HepG2 (cell line): ENCODE measurements around the gene METTL4. TPM values are rescaled to one million over a fixed set of nuclear protein-coding genes. Genes with fewer than 3 reads are reported as not detected.

ENCODE experiments used
- ATAC-seq: fragments of 200-7000 bp; cut with Tn5 transposase; 3 replicates; pipeline ENCODE4 v1.9.1; 2020; ENCODE audit warnings: mild to moderate bottlenecking, moderate library complexity
- BruUV-seq: library from RNA; stranded (reverse); fragments of 400-500 nt; replicated peaks from 2 replicates; lab custom pipeline; 2021; lab: Mats Ljungman, UMichigan
- CTCF ChIA-PET: fragments of 300-600 bp; formaldehyde crosslinking; extraction: SDS; loops from one replicate; lab custom pipeline; 2021; ENCODE audit warnings: low total read pairs, inconsistent platforms, low intra/inter-chr PET ratio; lab: Yijun Ruan, JAX
- POLR2A ChIA-PET: fragments of 350-600 bp; sonication (Branson Sonifier 250); formaldehyde crosslinking; loops from one replicate; lab custom pipeline; 2020; ENCODE audit warnings: antibody characterized with exemption, inconsistent platforms; lab: Yijun Ruan, JAX
- DNase-seq: peaks from one replicate; pipeline ENCODE4 v3.0.0-alpha.2; 2015; ENCODE audit warnings: low spot score
- FAIRE-seq: peaks from 3 replicates; lab custom pipeline; 2011; peaks lifted over from hg19 to GRCh38; lab: Jason Lieb, UNC
- H2AFZ ChIP-seq: one replicate; pipeline ENCODE4 v1.6.1; 2011; ENCODE audit warnings: low read length, inconsistent platforms
- H3K27ac ChIP-seq: fragments of 300-600 bp; 3 replicates; pipeline ENCODE4 v1.8.0; 2011; ENCODE audit warnings: mixed run types, mild to moderate bottlenecking, mixed read lengths, low read length, inconsistent platforms; ENCODE audit not compliant: insufficient read depth; ENCODE audit errors: extremely low read length
- H3K27me3 ChIP-seq, 2 experiments: fragments of 200-600 bp in 1 of 2; 2 replicates in 1 of 2; 3 replicates in 1 of 2; pipeline versions ENCODE4 v1.6.0 to v1.8.0; 2011; ENCODE audit warnings: low read length in 2 of 2, mild to moderate bottlenecking in 2 of 2, moderate library complexity in 2 of 2, inconsistent platforms in 1 of 2; ENCODE audit not compliant: insufficient read depth in 2 of 2, control insufficient read depth in 1 of 2
- H3K36me3 ChIP-seq, 2 experiments: fragments of 200-600 bp in 1 of 2; replicated peaks in 1 of 2; 2 replicates in 1 of 2; 3 replicates in 1 of 2; pipeline versions ENCODE4 v1.5.1 to v1.8.0; 2011; ENCODE audit warnings: low read length in 2 of 2, inconsistent platforms in 1 of 2; ENCODE audit not compliant: insufficient read depth in 2 of 2, control insufficient read depth in 1 of 2
- H3K4me1 ChIP-seq: 2 replicates; pipeline ENCODE4 v1.5.1; 2012; ENCODE audit warnings: low read length, inconsistent platforms; ENCODE audit not compliant: insufficient read depth
- H3K4me2 ChIP-seq: 2 replicates; pipeline ENCODE4 v1.6.0; 2011; ENCODE audit warnings: low read depth, low read length, inconsistent platforms
- H3K4me3 ChIP-seq, 3 experiments: fragments of 200-600 bp in 1 of 3; sonication (generic), shearing (Covaris generic) in 1 of 3; replicated peaks in 1 of 3; 2 replicates each; pipeline ENCODE4 v1.5.1; 2011 to 2016; ENCODE audit warnings: low read length in 3 of 3, inconsistent platforms in 2 of 3, low read depth in 2 of 3, mild to moderate bottlenecking in 2 of 3, control low read depth in 1 of 3, mixed read lengths in 1 of 3; ENCODE audit not compliant: insufficient read depth in 1 of 3
- H3K79me2 ChIP-seq: one replicate; pipeline ENCODE4 v1.6.1; 2011; ENCODE audit warnings: low read length, inconsistent platforms; ENCODE audit not compliant: insufficient read depth
- H3K9ac ChIP-seq: 2 replicates; pipeline ENCODE4 v1.6.0; 2011; ENCODE audit warnings: mild to moderate bottlenecking, low read depth, low read length, inconsistent platforms; ENCODE audit not compliant: insufficient read depth
- H3K9me3 ChIP-seq: 2 replicates; pipeline ENCODE4 v1.5.1; 2012; ENCODE audit warnings: mild to moderate bottlenecking, low read length
- H4K20me1 ChIP-seq: 2 replicates; pipeline ENCODE4 v1.6.0; 2011; ENCODE audit warnings: inconsistent platforms, mild to moderate bottlenecking, low read length, moderate library complexity; ENCODE audit not compliant: insufficient read depth
- CREB1 ChIP-seq, 2 experiments: fragments of 450-650 bp in 1 of 2; IDR thresholded peaks; 2 replicates each; pipeline ENCODE4 v1.6.1; 2016 to 2017; ENCODE audit warnings: control low read depth in 1 of 2, mild to moderate bottlenecking in 1 of 2, missing compliant biosample characterization in 1 of 2, missing genetic modification characterization in 1 of 2
- DPF2 ChIP-seq: sonication (generic); formaldehyde crosslinking; IDR thresholded peaks from 2 replicates; pipeline ENCODE4 v1.4.0; 2020; ENCODE audit warnings: mild to moderate bottlenecking, low read depth, missing genetic modification reagents, borderline replicate concordance
- NFATC3 ChIP-seq: sonication (generic); formaldehyde crosslinking; IDR thresholded peaks from 2 replicates; pipeline ENCODE4 v1.5.1; 2020; ENCODE audit warnings: mild to moderate bottlenecking, missing genetic modification reagents
- NFKB2 ChIP-seq: sonication (generic); formaldehyde crosslinking; IDR thresholded peaks from 2 replicates; pipeline ENCODE4 v1.4.0; 2020; ENCODE audit warnings: missing genetic modification reagents, borderline replicate concordance
- NR2C2 ChIP-seq: sonication (generic); formaldehyde crosslinking; IDR thresholded peaks from 2 replicates; pipeline ENCODE4 v1.4.0; 2020; ENCODE audit warnings: missing genetic modification reagents, mild to moderate bottlenecking, moderate library complexity, borderline replicate concordance
- NR2F1 ChIP-seq, 2 experiments: fragments of 450-650 bp in 1 of 2; formaldehyde crosslinking in 1 of 2; IDR thresholded peaks; 2 replicates each; pipeline versions ENCODE4 v1.5.0 to v1.6.1; 2016 to 2020; ENCODE audit warnings: mild to moderate bottlenecking in 1 of 2, missing compliant biosample characterization in 1 of 2, missing genetic modification reagents in 1 of 2, moderate library complexity in 1 of 2
- POGZ ChIP-seq: sonication (generic); formaldehyde crosslinking; IDR thresholded peaks from 2 replicates; pipeline ENCODE4 v1.4.0; 2020; ENCODE audit warnings: mild to moderate bottlenecking, missing genetic modification reagents
- RXRA ChIP-seq: sonication (generic); formaldehyde crosslinking; IDR thresholded peaks from 2 replicates; pipeline ENCODE4 v1.5.1; 2020; ENCODE audit warnings: missing genetic modification reagents
- TBX2 ChIP-seq: sonication (generic); formaldehyde crosslinking; IDR thresholded peaks from 2 replicates; pipeline ENCODE4 v1.5.0; 2020; ENCODE audit warnings: missing genetic modification reagents, mild to moderate bottlenecking, borderline replicate concordance
- ZFP1 ChIP-seq: IDR thresholded peaks from 2 replicates; pipeline ENCODE4 v1.6.1; 2016
- ZNF3 ChIP-seq: IDR thresholded peaks from 2 replicates; pipeline ENCODE4 v1.7.0; 2017; ENCODE audit warnings: inconsistent platforms
- ZNF382 ChIP-seq: sonication (generic); formaldehyde crosslinking; IDR thresholded peaks from 2 replicates; pipeline ENCODE4 v1.5.0; 2020; ENCODE audit warnings: missing genetic modification reagents, mild to moderate bottlenecking, borderline replicate concordance
- ZNF44 ChIP-seq: sonication (generic); formaldehyde crosslinking; IDR thresholded peaks from 2 replicates; pipeline ENCODE4 v1.5.1; 2020; ENCODE audit warnings: mild to moderate bottlenecking, missing genetic modification reagents
- ZNF557 ChIP-seq: sonication (generic); formaldehyde crosslinking; IDR thresholded peaks from 2 replicates; pipeline ENCODE4 v1.4.0; 2020; ENCODE audit warnings: missing genetic modification reagents
- ZNF570 ChIP-seq: sonication (generic); formaldehyde crosslinking; IDR thresholded peaks from 2 replicates; pipeline ENCODE4 v1.4.0; 2020; ENCODE audit warnings: mild to moderate bottlenecking, missing genetic modification reagents, borderline replicate concordance
- ZNF644 ChIP-seq: IDR thresholded peaks from 2 replicates; pipeline ENCODE4 v1.6.1; 2016; ENCODE audit warnings: low read depth
- WGBS: methylation state at CpG from one replicate; pipeline ENCODE4 v1.1.6; 2017; ENCODE audit warnings: low lambda C conversion rate; 5-methylcytosine and 5-hydroxymethylcytosine counted together
- in situ Hi-C: cut with HindIII; loops from 2 replicates; pipeline ENCODE4 v1.10.0; 2017; ENCODE audit warnings: low pct_unique_long_range_greater_than_20kb; ENCODE audit not compliant: extremely low pct_ligation_motif_present
- intact Hi-C: fragments of 100-400 bp; cut with micrococcal nuclease; formaldehyde crosslinking; loops from one replicate; pipeline ENCODE4 v1.10.0; 2022; ENCODE audit not compliant: unreplicated experiment
- polyA plus RNA-seq, 8 experiments: library from polyadenylated mRNA; depleted of rRNA in 3 of 8; stranded (reverse) in 7 of 8; unstranded in 1 of 8; fragments of >200 nt; fragmentation: Illumina TruSeq in 4 of 8; extraction: Trizol in 4 of 8; gene quantifications; 2 replicates each; pipeline versions ENCODE4 v1.2.1 to v1.2.3, GENCODE V29; 2011 to 2016; ENCODE audit warnings: low read depth in 4 of 8, missing spikeins in 1 of 8, mixed read lengths in 1 of 8; ENCODE audit not compliant: insufficient read depth in 1 of 8
- total RNA-seq, 5 experiments: library from RNA; depleted of rRNA; stranded (reverse); fragments of >200 nt; fragmentation: Illumina TruSeq; extraction: Trizol; gene quantifications; 2 replicates each; pipeline ENCODE4 v1.2.3, GENCODE V29; 2016; ENCODE audit warnings: low read depth in 1 of 5
- TF ChIP-seq, protein P1 (sequence below): sonication (generic); formaldehyde crosslinking; IDR thresholded peaks from 2 replicates; pipeline ENCODE4 v1.5.1; 2020; ENCODE audit warnings: missing genetic modification reagents, mild to moderate bottlenecking, borderline replicate concordance

Gene METTL4
- total and polyA plus RNA-seq, 2 of the 13 experiments (the other 11 are each of a cell fraction or from before 2014, with no cell fraction given) = 6.8 to 8.1 TPM

DNA sequence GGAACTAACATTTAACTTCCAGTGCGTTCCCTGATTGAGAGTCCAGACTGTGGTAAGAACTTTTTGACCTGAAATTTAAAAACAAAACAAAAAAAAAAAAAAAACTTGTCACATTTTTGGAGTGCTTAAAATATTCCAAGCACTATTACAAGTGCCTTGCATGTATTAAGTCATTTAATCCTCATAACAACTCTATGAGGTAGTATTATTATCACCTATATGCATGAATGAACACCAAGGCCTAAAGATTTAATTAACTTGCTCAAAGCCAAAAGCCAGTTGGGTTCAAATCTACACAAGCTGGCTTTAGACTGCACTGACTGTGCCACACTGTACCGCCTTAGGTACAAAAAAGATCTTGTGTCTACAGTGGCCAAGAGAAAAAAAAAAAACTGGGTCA lies 35.2 kb downstream of the METTL4 start:
- TF ChIP-seq ZFP1 (CRISPR knock-in tag) = no peak
- TF ChIP-seq NFKB2 (CRISPR knock-in tag) = no peak
- no peak for TF ChIP-seq DPF2 (CRISPR knock-in tag)
- no peak for TF ChIP-seq ZNF382 (CRISPR knock-in tag)
- no peak for TF ChIP-seq NR2C2
- TF ChIP-seq ZNF3 (CRISPR knock-in tag) = no peak
- no peak for TF ChIP-seq TBX2
- no peak for TF ChIP-seq ZNF44 (CRISPR knock-in tag)
- TF ChIP-seq NR2F1 (CRISPR knock-in tag; IDR thresholded peaks at IDR 0.05) = no peak
- no peak for TF ChIP-seq ZNF644 (CRISPR knock-in tag)
- no peak for TF ChIP-seq CREB1 (IDR thresholded peaks at IDR 0.05)
- TF ChIP-seq CREB1 (CRISPR knock-in tag; IDR thresholded peaks at IDR 0.05) = no peak
- TF ChIP-seq NFATC3 (CRISPR knock-in tag) = no peak
- TF ChIP-seq, protein P1, sequence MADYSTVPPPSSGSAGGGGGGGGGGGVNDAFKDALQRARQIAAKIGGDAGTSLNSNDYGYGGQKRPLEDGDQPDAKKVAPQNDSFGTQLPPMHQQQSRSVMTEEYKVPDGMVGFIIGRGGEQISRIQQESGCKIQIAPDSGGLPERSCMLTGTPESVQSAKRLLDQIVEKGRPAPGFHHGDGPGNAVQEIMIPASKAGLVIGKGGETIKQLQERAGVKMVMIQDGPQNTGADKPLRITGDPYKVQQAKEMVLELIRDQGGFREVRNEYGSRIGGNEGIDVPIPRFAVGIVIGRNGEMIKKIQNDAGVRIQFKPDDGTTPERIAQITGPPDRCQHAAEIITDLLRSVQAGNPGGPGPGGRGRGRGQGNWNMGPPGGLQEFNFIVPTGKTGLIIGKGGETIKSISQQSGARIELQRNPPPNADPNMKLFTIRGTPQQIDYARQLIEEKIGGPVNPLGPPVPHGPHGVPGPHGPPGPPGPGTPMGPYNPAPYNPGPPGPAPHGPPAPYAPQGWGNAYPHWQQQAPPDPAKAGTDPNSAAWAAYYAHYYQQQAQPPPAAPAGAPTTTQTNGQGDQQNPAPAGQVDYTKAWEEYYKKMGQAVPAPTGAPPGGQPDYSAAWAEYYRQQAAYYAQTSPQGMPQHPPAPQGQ (CRISPR knock-in tag) = no peak
- TF ChIP-seq RXRA (CRISPR knock-in tag) = no peak
- no peak for TF ChIP-seq ZNF557 (CRISPR knock-in tag)
- TF ChIP-seq POGZ (CRISPR knock-in tag) = no peak
- TF ChIP-seq ZNF570 = no peak
- POLR2A ChIA-PET = no interaction called here
- no peaks in the 10 kb centered on the region for H3K79me2 ChIP-seq
- H3K9ac ChIP-seq = no peak overlapping the region
- DNase-seq = no peak
- no peak for FAIRE-seq
- BruUV-seq = no TSS peak
- no peaks in the 10 kb centered on the region for H3K4me1 ChIP-seq
- H2AFZ ChIP-seq = no peak overlapping the region
- in situ Hi-C loops (loop anchor here (10.0 to 25.0 kb wide), 3 partner anchors 199 to 949 kb away; no protein-coding TSS in a partner anchor), intact Hi-C loops (no loop called here)
- no peak overlapping the region for H3K4me3 ChIP-seq
- H3K36me3 ChIP-seq = peaks cover 0 to 4% of the 10 kb centered on the region in 2 experiments; a peak in 1 of 5 replicates
- CTCF ChIA-PET = no interaction called here
- WGBS = 76% methylated on average over 2 of the region's 2 CpGs
- H4K20me1 ChIP-seq = no peaks in the 10 kb centered on the region
- H3K9me3 ChIP-seq = no peaks in the 10 kb centered on the region
- H3K27me3 ChIP-seq = no peaks in the 10 kb centered on the region
- ATAC-seq = no peak
- no peak overlapping the region for H3K27ac ChIP-seq
- no peak overlapping the region for H3K4me2 ChIP-seq
